Astrocyte of the spinal cord (primary cell): ENCODE data around the gene DESI2.

ENCODE experiments used
- DNase-seq: peaks from one replicate; pipeline ENCODE4 v3.0.0; 2011; ENCODE audit warnings: low read depth, low spot score
- H3K4me3 ChIP-seq: 2 replicates; pipeline ENCODE4 v1.5.1; 2011; ENCODE audit warnings: low read depth, mild to moderate bottlenecking, low read length, moderate library complexity
- in situ Hi-C: cut with HindIII; loops from 2 replicates; pipeline ENCODE4 v1.10.0; 2017; ENCODE audit warnings: low sequenced_read_pairs
- TF ChIP-seq, protein P1 (sequence below): IDR thresholded peaks from 2 replicates; pipeline ENCODE4 v1.5.1; 2012; ENCODE audit warnings: low read depth, mild to moderate bottlenecking, low read length, inconsistent platforms

Gene DESI2

DNA sequence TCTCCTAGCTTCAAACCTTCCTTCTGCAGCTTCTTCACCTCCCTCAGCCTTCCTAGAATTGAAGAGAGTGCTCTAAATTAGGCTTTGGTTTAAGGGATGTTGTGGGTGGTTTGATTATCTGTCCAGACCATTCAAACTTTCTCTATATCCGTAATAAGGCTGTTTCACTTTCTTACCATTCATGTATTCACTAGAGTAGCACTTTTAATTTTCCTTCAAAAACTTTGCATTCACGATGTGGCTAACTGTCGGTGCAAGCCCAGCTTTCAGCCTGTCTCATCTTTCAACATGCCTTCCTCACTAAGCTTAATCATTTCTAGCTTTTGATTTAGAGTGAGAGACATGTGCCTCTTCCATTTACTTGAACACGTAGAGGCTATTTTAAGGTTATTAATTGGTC is 26.2 kb upstream of the DESI2 start:
- TF ChIP-seq, protein P1, sequence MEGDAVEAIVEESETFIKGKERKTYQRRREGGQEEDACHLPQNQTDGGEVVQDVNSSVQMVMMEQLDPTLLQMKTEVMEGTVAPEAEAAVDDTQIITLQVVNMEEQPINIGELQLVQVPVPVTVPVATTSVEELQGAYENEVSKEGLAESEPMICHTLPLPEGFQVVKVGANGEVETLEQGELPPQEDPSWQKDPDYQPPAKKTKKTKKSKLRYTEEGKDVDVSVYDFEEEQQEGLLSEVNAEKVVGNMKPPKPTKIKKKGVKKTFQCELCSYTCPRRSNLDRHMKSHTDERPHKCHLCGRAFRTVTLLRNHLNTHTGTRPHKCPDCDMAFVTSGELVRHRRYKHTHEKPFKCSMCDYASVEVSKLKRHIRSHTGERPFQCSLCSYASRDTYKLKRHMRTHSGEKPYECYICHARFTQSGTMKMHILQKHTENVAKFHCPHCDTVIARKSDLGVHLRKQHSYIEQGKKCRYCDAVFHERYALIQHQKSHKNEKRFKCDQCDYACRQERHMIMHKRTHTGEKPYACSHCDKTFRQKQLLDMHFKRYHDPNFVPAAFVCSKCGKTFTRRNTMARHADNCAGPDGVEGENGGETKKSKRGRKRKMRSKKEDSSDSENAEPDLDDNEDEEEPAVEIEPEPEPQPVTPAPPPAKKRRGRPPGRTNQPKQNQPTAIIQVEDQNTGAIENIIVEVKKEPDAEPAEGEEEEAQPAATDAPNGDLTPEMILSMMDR = no peak
- in situ Hi-C loops = no loop called here
- H3K4me3 ChIP-seq = no peak overlapping the region

DNA sequence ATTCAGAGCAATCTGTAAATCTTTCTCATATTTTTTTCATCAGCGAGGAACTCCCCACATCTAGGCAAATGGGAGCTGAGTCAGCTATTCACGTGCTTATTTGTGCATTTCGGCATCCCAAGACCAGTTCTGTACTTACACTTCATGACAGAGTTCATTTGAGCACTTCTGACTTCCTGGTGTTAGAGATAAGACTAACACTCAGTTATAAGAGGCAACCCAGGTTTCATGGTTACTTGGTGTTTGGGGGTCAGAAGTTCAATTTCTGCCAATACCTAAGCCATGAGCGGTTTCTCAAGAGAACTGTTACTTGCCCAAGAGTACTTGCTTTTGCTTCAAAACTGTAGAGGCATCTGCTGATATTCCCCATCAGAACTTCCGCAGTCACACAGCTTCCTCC is 24.1 kb upstream of the DESI2 start:
- TF ChIP-seq, protein P1 = no peak
- DNase-seq = no peak
- in situ Hi-C loops = no loop called here

More for the DNA sequence above, 26.2 kb upstream of the DESI2 start:
- no peak for DNase-seq

DNA sequence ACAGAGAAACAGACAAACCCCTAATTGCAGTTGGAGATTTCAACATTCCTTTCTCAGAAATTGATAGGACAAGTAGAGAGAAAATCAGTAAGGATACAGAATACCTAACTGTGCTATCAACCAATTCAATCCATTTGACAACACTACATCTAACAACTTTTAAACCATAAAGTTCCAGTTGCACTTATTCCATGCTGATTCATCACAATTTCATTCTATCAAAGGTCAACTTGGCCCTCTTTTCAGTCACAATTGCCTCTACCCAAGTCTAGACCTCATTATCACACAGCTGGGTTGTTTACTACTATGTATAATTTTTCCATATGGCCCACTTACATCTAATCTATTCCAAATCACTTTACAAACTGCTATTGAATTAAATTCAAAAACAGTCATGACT is 19.8 kb upstream of the DESI2 start:
- H3K4me3 ChIP-seq = no peak overlapping the region
- in situ Hi-C loops = no loop called here
- DNase-seq = no peak
- TF ChIP-seq, protein P1 = no peak

More for the DNA sequence above, 24.1 kb upstream of the DESI2 start:
- no peak overlapping the region for H3K4me3 ChIP-seq

DNA sequence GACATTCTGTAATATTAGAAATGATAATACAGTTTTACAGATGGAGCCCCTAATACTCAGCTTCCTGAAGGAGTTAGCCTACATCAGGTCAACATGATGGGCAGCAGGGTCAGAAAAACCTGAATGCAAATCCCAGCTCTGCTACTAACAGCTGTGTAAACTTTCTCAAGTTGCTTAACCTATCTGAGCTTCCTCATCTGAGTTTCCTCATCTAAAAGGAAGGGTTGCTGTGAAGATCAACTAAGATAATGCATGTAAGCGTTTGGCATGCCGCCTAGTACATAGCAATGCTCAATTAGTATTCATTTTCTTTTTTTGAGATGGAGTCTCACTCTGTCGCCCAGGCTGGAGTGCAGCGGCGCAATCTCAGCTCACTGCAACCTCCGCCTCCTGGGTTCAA is 18.4 kb upstream of the DESI2 start:
- TF ChIP-seq, protein P1 = no peak
- no peak for DNase-seq
- H3K4me3 ChIP-seq = no peak overlapping the region
- in situ Hi-C loops = no loop called here

DNA sequence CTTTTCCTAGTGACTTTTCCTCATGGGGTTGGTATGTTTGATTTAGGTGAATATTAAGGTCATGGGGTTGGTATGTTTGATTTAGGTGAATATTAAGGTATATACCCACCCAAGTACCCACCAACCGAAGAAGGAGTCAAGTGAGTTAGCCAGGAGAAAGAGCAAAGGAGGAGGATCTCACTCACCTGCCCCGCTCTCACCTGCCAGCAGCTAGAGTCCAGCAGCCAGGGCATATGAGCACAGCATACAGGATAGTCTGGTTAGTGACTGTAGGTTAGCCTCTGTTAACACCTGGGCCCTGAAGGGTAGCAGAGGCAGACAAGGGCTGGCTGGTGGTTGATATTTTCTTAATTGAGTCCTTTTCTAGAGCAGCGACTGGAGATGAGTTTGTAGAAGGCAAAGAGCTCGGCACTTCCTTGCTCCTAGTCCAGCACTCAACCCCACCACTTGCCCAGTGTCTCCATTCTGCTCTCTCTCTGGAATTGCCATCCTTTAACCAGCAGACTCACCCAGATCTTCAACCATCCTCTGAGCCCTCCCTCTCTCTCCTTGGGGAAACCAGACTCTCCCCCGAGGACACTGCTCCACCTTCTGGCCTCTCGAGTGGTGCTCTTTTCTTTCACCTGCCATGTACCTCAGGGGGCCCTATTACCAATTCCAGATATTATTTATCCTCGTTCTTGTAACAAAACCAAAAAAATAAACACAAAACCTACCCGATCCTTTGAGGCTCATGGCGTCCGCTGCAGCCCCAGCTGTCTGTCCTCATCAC is 16.3 kb upstream of the DESI2 start:
- H3K4me3 ChIP-seq = no peak overlapping the region
- TF ChIP-seq, protein P1 = no peak
- no peak for DNase-seq
- in situ Hi-C loops = no loop called here

DNA sequence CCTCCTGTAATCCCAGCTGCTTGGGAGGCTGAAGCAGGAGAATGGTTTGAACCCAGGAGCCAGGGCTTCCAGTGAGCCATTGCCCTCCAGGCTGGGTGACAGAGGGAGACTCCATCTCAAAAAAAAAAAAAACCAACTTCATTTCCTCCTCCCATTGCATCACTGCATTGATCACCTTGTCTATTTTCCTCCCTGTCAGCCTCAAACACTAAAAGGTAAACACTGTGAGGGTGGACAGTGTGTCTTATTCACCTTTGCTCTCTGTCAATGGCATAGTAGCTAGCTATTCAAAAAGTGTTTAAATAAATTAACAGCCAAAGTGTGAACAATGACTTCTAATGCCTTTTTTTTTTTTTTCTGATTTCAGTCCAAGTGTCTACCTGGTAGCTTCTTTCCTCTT is 13.4 kb upstream of the DESI2 start:
- TF ChIP-seq, protein P1 = no peak
- in situ Hi-C loops = no loop called here
- no peak for DNase-seq
- no peak overlapping the region for H3K4me3 ChIP-seq
